Transverse colon (tissue), 4 donors: ENCODE results near the gene C10orf95.

ENCODE experiments used
- CTCF ChIP-seq, 5 experiments: fragments of 200-600 bp in 3 of 5; fragments of 450-650 bp in 2 of 5; sonication (generic) in 3 of 5; IDR thresholded peaks; 1 replicate in 2 of 5; 2 replicates in 3 of 5; pipeline ENCODE4 v1.5.1; 2016 to 2017; ENCODE audit warnings: antibody characterized with exemption in 5 of 5, inconsistent platforms in 3 of 5, mild to moderate bottlenecking in 2 of 5, moderate library complexity in 1 of 5
- POLR2A ChIP-seq: fragments of 450-650 bp; IDR thresholded peaks from one replicate; pipeline ENCODE4 v1.6.1; 2016; ENCODE audit warnings: antibody characterized with exemption, mild to moderate bottlenecking, moderate library complexity
- POLR2AphosphoS5 ChIP-seq, 3 donors: sonication (generic); formaldehyde crosslinking; IDR thresholded peaks; one replicate each; pipeline ENCODE4 v1.6.1; 2016; ENCODE audit warnings: antibody characterized with exemption in 3 of 3

- TF ChIP-seq CTCF (IDR thresholded peaks at IDR 0.05), result no peak
- TF ChIP-seq POLR2AphosphoS5 (IDR thresholded peaks at IDR 0.05), result no peak
- TF ChIP-seq POLR2A, result no peak
Measured at GRCh38 chr10:102402512-102402896, 48.8 kb downstream of the C10orf95 start.
